ENCODE measurements around the gene PTPRD.

The PTPRD gene

GRCh38 chr9:9752722-9753121 lies 860.1 kb downstream of the PTPRD start:
- DNase-seq (ENCODE audit: low read depth), result no peak

DNA sequence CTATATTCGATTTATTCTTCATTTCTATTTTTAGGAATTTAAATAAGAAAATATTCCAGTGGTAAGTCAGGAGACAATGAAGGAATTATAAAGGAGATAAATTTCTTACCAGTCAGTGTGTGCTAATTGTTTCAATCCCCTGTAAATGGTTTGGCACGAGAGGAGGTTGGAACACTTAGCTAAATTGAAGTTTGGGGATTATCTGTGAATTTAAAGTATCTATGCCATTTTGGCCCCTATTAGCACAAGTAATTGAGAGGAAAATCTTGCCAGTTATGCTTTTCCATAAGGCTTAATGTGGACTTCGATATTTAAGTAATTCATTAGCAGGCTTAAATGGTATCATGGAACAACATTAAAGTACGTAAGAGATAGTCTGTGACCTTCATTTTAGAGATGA lies 860.8 kb downstream of the PTPRD start:
- no peak for DNase-seq (ENCODE audit: low read depth)

GRCh38 chr9:9750719-9751118 lies 862.1 kb downstream of the PTPRD start:
- DNase-seq (ENCODE audit: low read depth), result no peak

- no peak for DNase-seq (ENCODE audit: low read depth)
Observed at GRCh38 chr9:9749591-9749990, 863.2 kb downstream of the PTPRD start.

DNA sequence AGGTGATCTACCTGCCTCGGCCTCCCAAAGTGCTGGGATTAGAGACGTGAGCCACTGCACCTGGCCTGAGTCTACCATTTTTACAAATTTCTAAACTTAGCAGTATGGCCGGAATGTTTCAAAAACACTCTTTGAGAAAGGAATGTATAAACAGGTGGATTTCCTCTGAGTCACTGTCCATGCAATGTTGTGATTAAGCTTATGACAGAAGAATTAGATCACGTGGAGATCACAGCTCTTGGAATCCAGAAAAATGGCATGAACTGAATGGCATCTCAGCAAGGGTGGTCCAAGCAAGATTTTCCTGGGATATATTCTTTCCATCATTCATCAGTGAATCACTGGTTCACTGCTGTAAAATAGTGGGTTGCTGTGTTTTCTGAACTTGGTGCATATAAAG lies 865.0 kb downstream of the PTPRD start:
- no peak for DNase-seq (ENCODE audit: low read depth)

GRCh38 chr9:9746826-9747225 lies 866.0 kb downstream of the PTPRD start:
- no peak for DNase-seq (ENCODE audit: low read depth)

DNA sequence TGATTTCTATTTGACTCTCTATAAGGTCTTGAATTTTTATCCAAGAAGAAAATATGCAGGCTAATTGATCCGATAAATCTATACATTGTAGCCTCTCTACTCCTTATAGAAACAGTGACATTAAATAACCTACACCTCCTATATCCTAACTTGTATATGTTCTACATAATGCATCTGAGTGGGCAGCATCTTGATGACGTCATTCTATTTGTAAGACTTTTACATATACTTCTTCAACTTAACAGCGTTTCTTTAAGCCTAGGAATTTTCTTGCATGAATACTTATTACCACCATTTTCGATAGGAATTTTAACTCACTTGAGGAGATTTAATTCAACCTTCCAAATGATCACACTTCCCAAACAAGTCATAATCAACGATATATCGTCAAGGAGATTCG lies 869.0 kb downstream of the PTPRD start:
- no peak for DNase-seq (ENCODE audit: low read depth)

- DNase-seq (ENCODE audit: low read depth), result no peak
Observed at GRCh38 chr9:9730174-9730573, 882.6 kb downstream of the PTPRD start.

DNA sequence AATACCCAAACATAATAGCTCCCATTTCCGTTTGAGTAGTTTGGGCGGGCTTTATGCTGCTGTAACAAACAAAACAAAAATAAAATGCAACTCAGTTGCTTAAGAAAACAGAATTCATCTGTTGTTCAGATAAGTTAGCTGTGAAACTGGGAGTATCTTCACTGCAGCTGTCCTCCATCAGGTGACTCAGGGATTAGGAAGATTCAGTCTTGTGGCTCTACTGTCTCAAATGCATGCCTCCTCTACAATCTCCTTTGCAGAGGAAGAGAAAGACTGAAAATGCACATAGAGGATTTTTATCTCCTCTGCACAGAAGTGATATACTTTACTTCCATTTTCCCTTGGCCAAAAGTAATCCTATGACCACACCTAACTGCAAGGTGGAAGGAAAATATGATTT lies 883.7 kb downstream of the PTPRD start:
- no peak for DNase-seq (ENCODE audit: low read depth)

DNA sequence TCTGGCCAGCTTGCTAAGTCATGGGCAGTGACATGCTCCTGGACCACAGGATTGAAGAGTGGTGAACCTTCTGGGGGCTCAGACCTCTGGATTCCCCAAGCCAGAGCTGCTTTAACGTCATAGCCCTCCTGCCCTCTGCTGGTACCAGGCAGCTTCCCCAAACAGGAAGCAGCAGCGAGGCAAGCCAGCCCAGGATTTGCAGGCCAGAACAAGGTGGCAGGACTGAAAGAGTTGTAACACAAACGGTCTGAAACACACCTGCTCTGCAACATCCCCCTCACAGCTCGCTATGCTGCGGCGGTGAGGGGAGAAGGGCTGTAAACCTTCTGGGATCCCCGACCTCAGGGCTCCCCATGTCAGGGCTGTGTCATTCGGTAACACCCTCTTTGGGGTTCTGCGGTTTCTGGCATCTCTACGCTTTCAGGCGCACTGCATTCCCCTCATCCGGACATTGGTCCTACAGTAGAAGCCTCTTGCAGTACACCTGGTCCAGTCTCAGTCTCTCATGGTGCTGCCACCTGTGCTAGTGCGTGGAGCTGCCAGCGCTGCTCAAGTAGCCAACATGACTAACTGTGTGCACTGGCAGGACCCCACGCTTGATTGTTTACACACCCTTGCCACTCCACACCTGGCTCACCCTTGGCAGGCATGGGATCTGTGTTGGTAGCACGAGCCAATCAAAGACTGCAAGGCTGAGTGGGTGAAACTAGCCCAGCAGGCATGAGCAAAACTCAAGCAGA lies 893.3 kb downstream of the PTPRD start:
- no peak for DNase-seq (ENCODE audit: low read depth)

- no peak for DNase-seq (ENCODE audit: low read depth)
Observed at GRCh38 chr9:9718691-9719090, 894.1 kb downstream of the PTPRD start.

DNA sequence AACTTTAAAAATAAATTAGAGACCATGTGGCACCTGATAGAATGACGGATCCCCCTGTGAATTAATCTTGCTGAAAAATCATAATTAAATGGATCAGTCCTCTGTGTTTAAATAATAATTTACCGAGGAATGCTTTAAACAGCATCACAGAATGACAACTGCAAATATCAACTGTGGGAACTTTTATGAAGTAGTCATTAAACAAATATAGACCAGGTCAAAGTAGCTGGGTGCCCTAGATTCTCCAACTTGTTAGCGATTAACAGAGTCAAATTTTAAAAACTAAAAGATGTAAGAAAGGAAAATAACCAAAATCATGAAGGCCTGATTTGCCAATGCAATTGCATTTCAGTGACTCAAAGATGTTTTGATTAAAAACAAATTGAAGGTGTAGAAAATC lies 933.4 kb downstream of the PTPRD start:
- no peak for DNase-seq (ENCODE audit: low read depth)

- DNase-seq (ENCODE audit: low read depth), result no peak
Observed at GRCh38 chr9:9674461-9674860, 938.3 kb downstream of the PTPRD start.

- no peak for DNase-seq (ENCODE audit: low read depth)
Observed at GRCh38 chr9:9670454-9670853, 942.3 kb downstream of the PTPRD start.

- no peak for DNase-seq (ENCODE audit: low read depth)
Observed at GRCh38 chr9:9645006-9645405, 967.8 kb downstream of the PTPRD start.

- DNase-seq (ENCODE audit: low read depth), result no peak
Observed at GRCh38 chr9:9631284-9631683, 981.5 kb downstream of the PTPRD start.

DNA sequence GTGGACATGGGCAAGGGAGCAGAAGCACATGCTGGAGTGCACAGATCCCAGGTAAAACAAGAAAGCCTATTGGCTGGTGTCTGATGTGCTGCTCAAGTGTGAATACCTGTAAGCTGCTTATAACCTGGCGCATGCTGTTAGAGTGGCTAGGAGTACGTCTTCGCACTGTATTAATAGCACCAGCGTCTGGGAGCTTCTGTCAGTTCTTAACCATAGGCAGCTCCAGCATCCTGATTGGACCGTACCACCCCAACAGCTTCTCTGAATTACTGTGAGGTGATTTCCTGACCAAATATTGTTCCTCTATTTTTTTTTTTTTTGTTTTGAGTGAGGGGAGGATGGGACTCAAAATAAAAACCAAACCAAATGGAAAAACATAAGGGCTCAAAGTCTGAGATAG lies 987.6 kb downstream of the PTPRD start:
- no peak for DNase-seq (ENCODE audit: low read depth)

DNA sequence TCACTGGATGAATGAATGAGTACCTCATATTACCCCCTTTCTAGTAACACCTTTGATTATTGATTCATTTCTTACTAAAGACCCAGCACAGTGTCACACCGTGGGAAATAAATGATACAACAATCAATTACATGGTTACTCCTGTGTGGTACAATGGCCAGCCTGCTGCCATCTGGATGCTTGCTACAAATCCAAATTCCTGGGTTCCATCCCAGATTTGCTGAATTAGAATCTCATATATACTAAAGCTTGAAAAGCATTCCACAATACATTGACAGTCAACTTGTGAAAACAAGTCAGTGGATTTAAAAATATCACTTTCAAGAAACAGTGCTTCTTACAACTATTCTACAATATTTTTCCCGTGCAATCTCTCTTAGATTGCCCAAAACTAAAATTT lies 989.3 kb downstream of the PTPRD start:
- DNase-seq (ENCODE audit: low read depth), result no peak

GRCh38 chr9:9621355-9621940 lies 991.4 kb downstream of the PTPRD start:
- DNase-seq (ENCODE audit: low read depth), result no peak

DNA sequence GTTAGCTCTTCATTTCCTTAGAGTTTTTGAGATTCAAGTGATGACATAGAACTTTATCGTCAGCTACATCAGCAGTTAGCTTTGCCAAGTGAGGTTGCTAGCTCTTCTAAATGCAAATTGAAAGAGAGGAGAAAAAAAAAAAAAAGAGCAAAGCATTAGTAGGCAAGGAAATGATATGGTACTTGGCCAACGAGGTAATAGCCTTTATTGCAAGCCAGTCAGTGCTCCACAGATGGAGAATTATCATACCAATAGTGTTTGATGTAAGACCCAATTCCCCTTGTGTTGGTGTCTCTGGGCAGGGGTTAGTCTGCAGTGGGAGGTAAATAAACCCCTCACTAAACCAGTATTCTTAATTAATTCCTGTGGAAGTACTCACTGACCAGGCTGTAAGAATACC lies 992.1 kb downstream of the PTPRD start:
- DNase-seq (ENCODE audit: low read depth), result no peak

- DNase-seq (ENCODE audit: low read depth), result no peak
Observed at GRCh38 chr9:9615086-9615485, 997.7 kb downstream of the PTPRD start.

- no peak for DNase-seq (ENCODE audit: low read depth)
Observed at GRCh38 chr9:9614607-9615006, 998.2 kb downstream of the PTPRD start.

DNA sequence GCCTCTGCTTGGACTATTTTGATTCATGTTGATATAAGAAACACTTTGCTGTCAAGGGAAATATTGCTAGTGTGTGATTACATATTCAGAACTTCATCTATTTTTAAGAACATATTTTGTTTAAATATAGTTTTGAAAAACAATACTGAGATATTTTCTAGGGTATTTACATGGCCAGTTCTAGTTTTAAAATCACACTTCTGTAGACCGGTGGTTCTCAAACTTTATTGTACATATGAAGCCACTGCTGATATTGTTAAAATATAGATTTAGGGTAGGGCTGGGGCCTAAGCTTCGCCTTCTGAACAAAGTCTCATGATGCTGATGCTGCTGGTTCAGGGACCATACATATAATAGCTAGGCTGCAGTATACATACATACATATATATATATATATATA lies 1000.0 kb downstream of the PTPRD start:
- no peak for DNase-seq (ENCODE audit: low read depth)

- no peak for DNase-seq (ENCODE audit: low read depth)
Observed at GRCh38 chr9:9612270-9612669, 1000.5 kb downstream of the PTPRD start.
